Loucy (cell line): ENCODE data around the gene ZKSCAN8.

Source experiments
- H2AFZ ChIP-seq: fragments of 200-600 bp; sonication (generic); 2 replicates; pipeline ENCODE4 v1.6.0; 2016; ENCODE audit warnings: antibody characterized with exemption, mild to moderate bottlenecking, low read length, moderate library complexity
- H3F3A ChIP-seq: fragments of 200-600 bp; 2 replicates; pipeline ENCODE4 v1.6.0; 2016; ENCODE audit warnings: antibody characterized with exemption, low read depth, mild to moderate bottlenecking
- H3K27me3 ChIP-seq: fragments of 200-600 bp; sonication (generic); 2 replicates; pipeline ENCODE4 v1.6.1; 2014; ENCODE audit warnings: low read length, mild to moderate bottlenecking; ENCODE audit not compliant: insufficient read depth, poor library complexity, severe bottlenecking
- H3K36me3 ChIP-seq: fragments of 200-600 bp; sonication (generic); 2 replicates; pipeline ENCODE4 v1.6.1; 2016; ENCODE audit warnings: low read length; ENCODE audit not compliant: insufficient read depth
- H3K4me1 ChIP-seq: fragments of 200-600 bp; sonication (generic); 2 replicates; pipeline ENCODE4 v1.5.1; 2014; ENCODE audit warnings: low read length, mild to moderate bottlenecking; ENCODE audit not compliant: insufficient read depth, poor library complexity, severe bottlenecking
- H3K4me2 ChIP-seq: fragments of 200-600 bp; sonication (generic); 2 replicates; pipeline ENCODE4 v1.6.0; 2014; ENCODE audit warnings: antibody characterized with exemption, low read length, low read depth, mild to moderate bottlenecking; ENCODE audit not compliant: poor library complexity, severe bottlenecking
- H3K4me3 ChIP-seq: fragments of 200-600 bp; sonication (generic); 2 replicates; pipeline ENCODE4 v1.5.1; 2014; ENCODE audit warnings: low read length, mild to moderate bottlenecking, mixed read lengths; ENCODE audit not compliant: poor library complexity, severe bottlenecking
- H3K79me2 ChIP-seq: fragments of 200-600 bp; sonication (generic); 2 replicates; pipeline ENCODE4 v1.6.1; 2014; ENCODE audit warnings: low read length; ENCODE audit not compliant: insufficient read depth
- H3K9ac ChIP-seq: fragments of 200-600 bp; sonication (generic); 2 replicates; pipeline ENCODE4 v1.6.0; 2014; ENCODE audit warnings: mild to moderate bottlenecking, low read depth, low read length, moderate library complexity; ENCODE audit not compliant: poor library complexity, severe bottlenecking
- H3K9me2 ChIP-seq: fragments of 200-600 bp; sonication (generic); replicated peaks from 2 replicates; pipeline ENCODE4 v1.6.1; 2016; ENCODE audit warnings: low read depth, low read length, mixed read lengths
- H3K9me3 ChIP-seq: fragments of 200-600 bp; sonication (generic); 2 replicates; pipeline ENCODE4 v1.6.1; 2014; ENCODE audit warnings: mild to moderate bottlenecking, antibody characterized with exemption, low read length, low read depth; ENCODE audit not compliant: insufficient read depth
- H4K20me1 ChIP-seq: fragments of 200-600 bp; sonication (generic); 2 replicates; pipeline ENCODE4 v1.6.0; 2014; ENCODE audit warnings: antibody characterized with exemption, low read length, mild to moderate bottlenecking; ENCODE audit not compliant: insufficient read depth, poor library complexity, severe bottlenecking
- CTCF ChIP-seq: fragments of 200-600 bp; sonication (generic); conservative IDR thresholded peaks from 2 replicates; pipeline ENCODE4 v1.5.1; 2014; ENCODE audit warnings: mild to moderate bottlenecking, antibody characterized with exemption, low read length
- EZH2phosphoT487 ChIP-seq: fragments of 200-600 bp; IDR thresholded peaks from 2 replicates; pipeline ENCODE4 v1.6.1; 2018; ENCODE audit warnings: antibody characterized with exemption, mild to moderate bottlenecking, moderate library complexity, borderline replicate concordance

ZKSCAN8 gene

GRCh38 chr6:28207510-28208110 is 65.9 kb downstream of the ZKSCAN8 start:
- no peaks in the 10 kb centered on the region for H3F3A ChIP-seq
- H3K4me1 ChIP-seq, result peaks cover 1% of the 10 kb centered on the region
- H4K20me1 ChIP-seq, result no peaks in the 10 kb centered on the region
- no peaks in the 10 kb centered on the region for H3K79me2 ChIP-seq
- H3K9ac ChIP-seq, result no peak overlapping the region
- TF ChIP-seq CTCF (no peak), EZH2phosphoT487 (no peak)
- no peaks in the 10 kb centered on the region for H3K9me2 ChIP-seq
- no peaks in the 10 kb centered on the region for H3K9me3 ChIP-seq
- no peaks in the 10 kb centered on the region for H3K36me3 ChIP-seq
- H3K4me3 ChIP-seq, result no peak overlapping the region
- H2AFZ ChIP-seq, result no peak overlapping the region
- no peaks in the 10 kb centered on the region for H3K27me3 ChIP-seq
- H3K4me2 ChIP-seq, result no peak overlapping the region

GRCh38 chr6:28208111-28208659 is 66.5 kb downstream of the ZKSCAN8 start:
- Histone ChIP-seq H3K79me2 (no peaks in the 10 kb centered on the region), H3K9ac (no peak overlapping the region), H4K20me1 (no peaks in the 10 kb centered on the region), H3F3A (no peaks in the 10 kb centered on the region), H3K4me3 (no peak overlapping the region), H3K9me3 (no peaks in the 10 kb centered on the region), H3K4me2 (no peak overlapping the region), H2AFZ (no peak overlapping the region), H3K27me3 (no peaks in the 10 kb centered on the region), H3K4me1 (no peaks in the 10 kb centered on the region), H3K9me2 (no peaks in the 10 kb centered on the region), H3K36me3 (no peaks in the 10 kb centered on the region)
- TF ChIP-seq EZH2phosphoT487 (no peak), CTCF (no peak)
